ENCODE measurements around the gene RHBDD2.

The RHBDD2 gene

DNA sequence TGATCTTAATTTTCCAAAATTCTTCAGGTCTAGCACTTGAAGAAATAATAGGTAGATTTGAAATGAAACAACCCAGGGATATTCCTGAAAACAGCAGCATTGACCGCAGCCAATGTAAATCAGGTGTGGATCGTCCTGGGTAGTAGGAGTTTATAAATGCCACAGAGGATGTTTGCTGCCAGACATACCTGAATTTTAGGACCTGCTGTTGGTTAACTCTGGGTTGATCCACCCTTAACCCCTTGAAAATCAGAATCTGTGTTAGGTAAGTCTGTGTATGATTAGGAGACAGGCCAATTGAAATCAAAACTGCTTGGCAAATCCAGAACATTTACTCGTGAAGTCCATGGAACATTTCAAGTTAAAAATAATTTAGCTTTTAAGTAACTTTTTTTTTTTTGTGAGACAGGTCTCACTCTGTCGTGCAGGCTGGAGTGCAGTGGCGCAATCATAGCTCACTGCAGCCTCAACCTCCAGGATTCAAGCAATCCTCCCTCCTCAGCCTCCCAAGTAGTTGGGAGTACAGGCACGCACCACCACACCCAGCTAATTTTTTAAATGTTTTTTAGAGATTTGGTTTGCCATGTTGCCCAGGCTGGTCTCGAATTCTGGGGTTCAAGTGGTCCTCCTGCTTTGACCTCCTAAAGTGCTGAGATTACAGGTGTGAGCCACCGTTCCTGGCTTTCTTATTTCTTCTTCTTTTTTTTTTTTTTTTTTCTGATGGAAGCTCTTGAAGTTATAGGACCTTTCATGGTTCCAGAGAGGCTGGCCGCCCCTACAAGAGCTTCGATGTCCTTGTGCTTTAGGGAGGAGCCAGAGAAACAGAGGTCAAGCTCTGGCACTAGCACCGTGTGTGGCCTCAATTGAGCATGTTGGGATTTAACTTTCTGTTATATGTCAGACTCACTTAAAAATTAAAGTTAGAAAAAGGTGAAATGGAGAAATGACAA, 38.1 kb downstream of the RHBDD2 start:
- TF ChIP-seq CTCF (IDR thresholded peaks at IDR 0.05) = no peak
- Histone ChIP-seq H3K27ac (no peak overlapping the region), H3K4me3 (peak overlapping the region; percentile 19)
- DNase-seq (ENCODE audit: low spot score) = no peak

DNA sequence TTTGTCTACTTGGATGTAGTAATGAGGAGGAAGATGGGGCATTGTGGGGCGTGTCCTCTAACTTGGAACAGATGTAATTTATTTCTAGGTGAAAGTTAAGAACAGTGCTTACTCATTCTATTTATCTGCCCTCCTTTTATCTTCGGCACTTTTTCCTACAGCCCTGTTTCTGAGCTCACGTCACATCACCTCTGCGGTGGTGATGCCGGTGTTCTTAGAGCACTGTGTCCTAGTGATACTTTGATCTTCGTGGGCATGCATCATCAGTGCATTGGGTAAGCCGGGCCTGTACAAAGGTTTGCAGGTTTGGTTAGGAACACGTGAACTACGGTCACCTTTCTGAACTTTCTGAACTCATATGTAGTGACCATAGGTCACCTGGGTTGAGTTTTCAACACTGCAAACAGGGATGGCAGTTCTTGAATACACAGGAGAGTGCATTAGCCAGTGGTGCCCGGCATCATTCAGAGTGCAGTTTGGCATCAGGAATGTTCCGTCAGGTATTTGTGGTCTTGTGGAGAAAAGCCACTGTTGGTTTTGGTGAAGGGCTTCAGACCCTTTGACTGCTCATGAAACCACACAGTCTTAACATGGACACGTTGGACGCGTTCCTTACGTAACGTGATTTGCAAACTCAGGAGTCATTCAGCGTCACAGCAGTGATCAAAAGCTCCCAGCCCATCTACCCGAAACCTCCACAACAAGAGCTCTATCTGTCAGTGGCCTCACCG, 41.8 kb downstream of the RHBDD2 start:
- no peak for TF ChIP-seq CTCF (IDR thresholded peaks at IDR 0.05)
- no peak overlapping the region for H3K27ac ChIP-seq
- H3K4me3 ChIP-seq = no peak overlapping the region
- DNase-seq (ENCODE audit: low spot score) = no peak

DNA sequence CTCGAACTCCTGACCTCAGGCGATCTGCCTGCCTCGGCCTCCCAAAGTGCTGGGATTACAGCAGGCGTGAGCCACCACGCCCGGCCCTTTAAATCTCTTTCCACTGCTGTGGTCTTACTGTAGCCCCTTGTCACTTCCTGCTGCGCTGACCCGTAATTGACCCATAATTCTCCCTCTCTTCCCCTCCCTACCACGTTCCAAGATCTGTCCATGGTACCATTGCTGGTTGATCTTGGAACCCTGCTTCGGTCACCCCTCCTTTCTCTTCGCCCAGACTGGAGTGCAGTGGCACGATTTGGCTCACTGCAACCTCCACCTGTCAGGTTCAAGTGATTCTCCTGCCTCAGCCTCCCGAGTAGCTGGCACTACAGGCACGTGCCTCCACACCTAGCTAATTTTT, 42.6 kb downstream of the RHBDD2 start:
- no peak for DNase-seq (ENCODE audit: low spot score)
- Histone ChIP-seq H3K27ac (no peak overlapping the region), H3K4me3 (no peak overlapping the region)
- TF ChIP-seq CTCF (IDR thresholded peaks at IDR 0.05) = no peak

DNA sequence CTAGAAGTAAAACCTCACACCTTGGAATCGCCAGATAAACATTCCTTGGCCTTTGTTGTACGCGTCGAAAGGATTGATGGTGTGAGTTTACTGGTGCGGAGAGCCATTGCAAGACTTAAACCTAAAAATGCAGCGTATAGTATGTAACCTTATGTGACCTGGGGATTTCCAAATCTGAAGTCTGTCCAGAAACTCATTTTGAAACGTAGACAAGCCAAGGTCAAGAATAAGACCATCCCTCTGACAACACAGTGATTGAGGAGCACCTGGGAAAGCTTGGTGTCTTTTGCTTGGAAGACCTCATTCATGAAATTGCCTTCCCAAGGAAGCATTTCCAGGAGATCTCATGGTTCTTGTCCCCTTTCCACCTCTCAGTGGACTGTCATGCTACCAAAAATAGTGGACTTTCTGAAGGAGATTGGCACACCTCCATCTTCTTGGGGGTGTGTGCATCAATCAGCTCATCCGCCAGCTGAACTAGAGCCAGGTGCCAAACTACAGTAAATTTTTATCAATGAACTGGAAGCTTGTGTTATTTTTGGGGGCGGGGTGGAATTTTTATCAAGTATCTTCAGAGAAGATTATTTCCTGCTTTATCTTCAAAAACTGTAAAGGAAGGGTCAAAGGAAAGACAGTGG, 44.3 kb downstream of the RHBDD2 start:
- no peak overlapping the region for H3K27ac ChIP-seq
- DNase-seq (ENCODE audit: low spot score) = no peak
- H3K4me3 ChIP-seq = no peak overlapping the region
- TF ChIP-seq CTCF (IDR thresholded peaks at IDR 0.05) = no peak

GRCh38 chr7:75924256-75924655, 45.4 kb downstream of the RHBDD2 start:
- Histone ChIP-seq H3K4me3 (no peak overlapping the region), H3K27ac (no peak overlapping the region)
- no peak for DNase-seq (ENCODE audit: low spot score)
- no peak for TF ChIP-seq CTCF (IDR thresholded peaks at IDR 0.05)

GRCh38 chr7:75924889-75925288, 46.1 kb downstream of the RHBDD2 start:
- no peak overlapping the region for H3K4me3 ChIP-seq
- no peak overlapping the region for H3K27ac ChIP-seq
- no peak for DNase-seq (ENCODE audit: low spot score)
- TF ChIP-seq CTCF (IDR thresholded peaks at IDR 0.05) = no peak
